Lower leg skin (tissue), 3 donors: ENCODE results near the gene PATZ1.

Experiments used
- POLR2A ChIP-seq, 2 donors: fragments of 450-650 bp; IDR thresholded peaks; one replicate each; pipeline ENCODE4 v1.6.1; 2016 to 2017; ENCODE audit warnings: antibody characterized with exemption in 2 of 2, mild to moderate bottlenecking in 1 of 2, moderate library complexity in 1 of 2
- TF ChIP-seq, protein P1 (sequence below), 3 donors: fragments of 450-650 bp; IDR thresholded peaks; one replicate each; pipeline ENCODE4 v1.5.1; 2016; ENCODE audit warnings: antibody characterized with exemption in 3 of 3, mild to moderate bottlenecking in 3 of 3, moderate library complexity in 2 of 3

DNA sequence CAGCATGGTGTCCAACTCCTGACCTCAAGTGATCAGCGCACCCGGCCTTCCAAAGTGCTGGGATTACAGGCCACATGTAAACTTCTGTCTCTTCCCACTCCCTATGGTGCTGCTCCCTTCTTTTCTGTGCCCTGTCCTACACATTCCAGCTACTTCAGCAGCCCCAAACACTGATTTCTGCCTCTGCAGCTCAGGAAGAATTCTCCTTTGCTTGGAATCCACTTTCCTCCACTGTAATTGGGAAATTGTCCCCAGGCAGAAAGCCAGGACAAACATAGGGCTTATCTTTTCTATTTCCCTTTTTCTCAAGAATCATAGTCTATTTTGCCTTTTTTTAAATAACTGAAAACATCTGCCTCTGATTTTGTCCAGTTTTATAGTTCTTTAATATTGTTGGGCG is 32.0 kb upstream of the PATZ1 start:
- TF ChIP-seq, protein P1, sequence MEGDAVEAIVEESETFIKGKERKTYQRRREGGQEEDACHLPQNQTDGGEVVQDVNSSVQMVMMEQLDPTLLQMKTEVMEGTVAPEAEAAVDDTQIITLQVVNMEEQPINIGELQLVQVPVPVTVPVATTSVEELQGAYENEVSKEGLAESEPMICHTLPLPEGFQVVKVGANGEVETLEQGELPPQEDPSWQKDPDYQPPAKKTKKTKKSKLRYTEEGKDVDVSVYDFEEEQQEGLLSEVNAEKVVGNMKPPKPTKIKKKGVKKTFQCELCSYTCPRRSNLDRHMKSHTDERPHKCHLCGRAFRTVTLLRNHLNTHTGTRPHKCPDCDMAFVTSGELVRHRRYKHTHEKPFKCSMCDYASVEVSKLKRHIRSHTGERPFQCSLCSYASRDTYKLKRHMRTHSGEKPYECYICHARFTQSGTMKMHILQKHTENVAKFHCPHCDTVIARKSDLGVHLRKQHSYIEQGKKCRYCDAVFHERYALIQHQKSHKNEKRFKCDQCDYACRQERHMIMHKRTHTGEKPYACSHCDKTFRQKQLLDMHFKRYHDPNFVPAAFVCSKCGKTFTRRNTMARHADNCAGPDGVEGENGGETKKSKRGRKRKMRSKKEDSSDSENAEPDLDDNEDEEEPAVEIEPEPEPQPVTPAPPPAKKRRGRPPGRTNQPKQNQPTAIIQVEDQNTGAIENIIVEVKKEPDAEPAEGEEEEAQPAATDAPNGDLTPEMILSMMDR (IDR thresholded peaks at IDR 0.05) = no peak
- no peak for TF ChIP-seq POLR2A (IDR thresholded peaks at IDR 0.05)
